ENCODE data around the gene PLPPR3.

- no peak for TF ChIP-seq POLR2A (IDR thresholded peaks at IDR 0.05)
- TF ChIP-seq, protein P1, sequence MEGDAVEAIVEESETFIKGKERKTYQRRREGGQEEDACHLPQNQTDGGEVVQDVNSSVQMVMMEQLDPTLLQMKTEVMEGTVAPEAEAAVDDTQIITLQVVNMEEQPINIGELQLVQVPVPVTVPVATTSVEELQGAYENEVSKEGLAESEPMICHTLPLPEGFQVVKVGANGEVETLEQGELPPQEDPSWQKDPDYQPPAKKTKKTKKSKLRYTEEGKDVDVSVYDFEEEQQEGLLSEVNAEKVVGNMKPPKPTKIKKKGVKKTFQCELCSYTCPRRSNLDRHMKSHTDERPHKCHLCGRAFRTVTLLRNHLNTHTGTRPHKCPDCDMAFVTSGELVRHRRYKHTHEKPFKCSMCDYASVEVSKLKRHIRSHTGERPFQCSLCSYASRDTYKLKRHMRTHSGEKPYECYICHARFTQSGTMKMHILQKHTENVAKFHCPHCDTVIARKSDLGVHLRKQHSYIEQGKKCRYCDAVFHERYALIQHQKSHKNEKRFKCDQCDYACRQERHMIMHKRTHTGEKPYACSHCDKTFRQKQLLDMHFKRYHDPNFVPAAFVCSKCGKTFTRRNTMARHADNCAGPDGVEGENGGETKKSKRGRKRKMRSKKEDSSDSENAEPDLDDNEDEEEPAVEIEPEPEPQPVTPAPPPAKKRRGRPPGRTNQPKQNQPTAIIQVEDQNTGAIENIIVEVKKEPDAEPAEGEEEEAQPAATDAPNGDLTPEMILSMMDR (IDR thresholded peaks at IDR 0.05) = no peak
Measured at GRCh38 chr19:827314-827709, 5.6 kb upstream of the PLPPR3 start.

All from Peyer's patch (tissue), 4 donors.